Right lobe of liver (tissue), 6 donors: ENCODE measurements around the gene NUP93. TPM values are rescaled to one million over a fixed set of nuclear protein-coding genes. Genes with fewer than 3 reads are reported as not detected.

ENCODE experiments used
- ATAC-seq, 4 donors: fragments of 200-7000 bp; cut with Tn5 transposase; one replicate each; pipeline ENCODE4 v1.9.1; 2020; ENCODE audit warnings: mild to moderate bottlenecking in 4 of 4, moderate library complexity in 4 of 4
- DNase-seq, 3 donors: peaks; one replicate each; pipeline ENCODE4 v3.0.0-alpha.2; 2020
- H3K27ac ChIP-seq, 3 donors: fragments of 200-600 bp; one replicate each; pipeline ENCODE4 v1.8.0; 2022
- H3K27me3 ChIP-seq, 2 donors: fragments of 200-600 bp; one replicate each; pipeline ENCODE4 v1.8.0; 2022
- H3K36me3 ChIP-seq, 4 donors: fragments of 200-600 bp; sonication (generic) in 1 of 4; one replicate each; pipeline versions ENCODE4 v1.5.1 to v1.8.0; 2017 to 2022; ENCODE audit warnings: control low read depth in 1 of 4
- H3K4me1 ChIP-seq, 4 donors: fragments of 200-600 bp; sonication (generic) in 1 of 4; one replicate each; pipeline versions ENCODE4 v1.5.1 to v1.8.0; 2017 to 2022; ENCODE audit warnings: control low read depth in 1 of 4
- H3K4me3 ChIP-seq, 3 donors: fragments of 200-600 bp; one replicate each; pipeline ENCODE4 v1.8.0; 2022
- H3K9me3 ChIP-seq, 4 donors: fragments of 200-600 bp; sonication (generic) in 1 of 4; one replicate each; pipeline versions ENCODE4 v1.5.1 to v1.8.0; 2017 to 2022; ENCODE audit warnings: control low read depth in 1 of 4
- POLR2A ChIP-seq: fragments of 450-650 bp; IDR thresholded peaks from one replicate; pipeline ENCODE4 v1.6.1; 2017; ENCODE audit warnings: antibody characterized with exemption, mild to moderate bottlenecking
- WGBS: methylation state at CpG from one replicate; pipeline ENCODE4 v1.1.6; 2018; ENCODE audit warnings: low coverage, low lambda C conversion rate; ENCODE audit not compliant: insufficient coverage; ENCODE audit errors: missing lambda C conversion rate; 5-methylcytosine and 5-hydroxymethylcytosine counted together
- intact Hi-C, 2 donors: fragments of 100-400 bp; cut with DNase I; formaldehyde crosslinking; loops; one replicate each; pipeline versions ENCODE4 v1.11.2 to v1.14.1; 2022
- total RNA-seq, 6 experiments: library from RNA; depleted of rRNA in 2 of 6; stranded (reverse); fragments of >200 nt in 2 of 6; fragmentation: NEBNext Ultra II Directional in 3 of 6; extraction: Animal tissue kit (Norgen Biotek cat#: 25700) in 3 of 6; gene quantifications; one replicate each; pipeline versions ENCODE4 v1.1.0 to v1.2.4, GENCODE V29; 2016 to 2023
- TF ChIP-seq, protein P1 (sequence below), 4 donors: fragments of 200-600 bp in 3 of 4; fragments of 450-650 bp in 1 of 4; IDR thresholded peaks; one replicate each; pipeline versions ENCODE4 v1.5.1 to v1.8.0; 2016 to 2022; ENCODE audit warnings: antibody characterized with exemption in 4 of 4, mild to moderate bottlenecking in 2 of 4
- donor health status: DM: no; HTN: yes; CAD: no.
- donor health status: DM: no; HTN: no; CAD: no.
- donor health status: DM: no; HTN: no; CAD: no.
- donor health status: DM: no; HTN: yes; CAD: no.
- donor health status: DM: no; HTN: yes; CAD: no.

The NUP93 gene
- total RNA-seq, 6 experiments from 2014 or later, result 8.3 to 17.0 (median 12.8) TPM

- ATAC-seq (peak; percentile 5 to 25 (median 9)), DNase-seq (no peak)
- TF ChIP-seq POLR2A, result no peak
- TF ChIP-seq, protein P1, sequence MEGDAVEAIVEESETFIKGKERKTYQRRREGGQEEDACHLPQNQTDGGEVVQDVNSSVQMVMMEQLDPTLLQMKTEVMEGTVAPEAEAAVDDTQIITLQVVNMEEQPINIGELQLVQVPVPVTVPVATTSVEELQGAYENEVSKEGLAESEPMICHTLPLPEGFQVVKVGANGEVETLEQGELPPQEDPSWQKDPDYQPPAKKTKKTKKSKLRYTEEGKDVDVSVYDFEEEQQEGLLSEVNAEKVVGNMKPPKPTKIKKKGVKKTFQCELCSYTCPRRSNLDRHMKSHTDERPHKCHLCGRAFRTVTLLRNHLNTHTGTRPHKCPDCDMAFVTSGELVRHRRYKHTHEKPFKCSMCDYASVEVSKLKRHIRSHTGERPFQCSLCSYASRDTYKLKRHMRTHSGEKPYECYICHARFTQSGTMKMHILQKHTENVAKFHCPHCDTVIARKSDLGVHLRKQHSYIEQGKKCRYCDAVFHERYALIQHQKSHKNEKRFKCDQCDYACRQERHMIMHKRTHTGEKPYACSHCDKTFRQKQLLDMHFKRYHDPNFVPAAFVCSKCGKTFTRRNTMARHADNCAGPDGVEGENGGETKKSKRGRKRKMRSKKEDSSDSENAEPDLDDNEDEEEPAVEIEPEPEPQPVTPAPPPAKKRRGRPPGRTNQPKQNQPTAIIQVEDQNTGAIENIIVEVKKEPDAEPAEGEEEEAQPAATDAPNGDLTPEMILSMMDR (IDR thresholded peaks at IDR 0.05), result no peak
- Histone ChIP-seq H3K27me3 (no peaks in the 10 kb centered on the region), H3K36me3 (no peaks in the 10 kb centered on the region), H3K9me3 (no peaks in the 10 kb centered on the region), H3K27ac (peak overlapping the region; percentile 55 to 63 (median 61)), H3K4me3 (peak overlapping the region; percentile 90 to 91 (median 90)), H3K4me1 (peaks cover 0 to 16% (median 0%) of the 10 kb centered on the region in 4 donors)
- WGBS, result 44% methylated on average over 7 of the region's 8 CpGs
- intact Hi-C loops, result no loop called here
Observed at GRCh38 chr16:56728980-56729734, 772 bp upstream of the NUP93 start.

- Histone ChIP-seq H3K4me3 (no peak overlapping the region), H3K36me3 (no peaks in the 10 kb centered on the region), H3K9me3 (no peaks in the 10 kb centered on the region), H3K27me3 (no peaks in the 10 kb centered on the region), H3K4me1 (peaks cover 0 to 16% (median 0%) of the 10 kb centered on the region in 4 donors), H3K27ac (no peak overlapping the region)
- DNase-seq, result no peak
- no peak for TF ChIP-seq POLR2A
- TF ChIP-seq, protein P1 (IDR thresholded peaks at IDR 0.05), result no peak
- ATAC-seq, result no peak
- intact Hi-C loops, result no loop called here
- WGBS, result 100% methylated on average over 1 of the region's 2 CpGs
Observed at GRCh38 chr16:56732366-56732765, 2.4 kb downstream of the NUP93 start.

GRCh38 chr16:56732832-56733231, 2.9 kb downstream of the NUP93 start:
- Histone ChIP-seq H3K27me3 (no peaks in the 10 kb centered on the region), H3K36me3 (no peaks in the 10 kb centered on the region), H3K27ac (no peak overlapping the region), H3K9me3 (no peaks in the 10 kb centered on the region), H3K4me3 (no peak overlapping the region), H3K4me1 (peaks cover 0 to 16% (median 0%) of the 10 kb centered on the region in 4 donors)
- ATAC-seq (no peak), DNase-seq (no peak)
- no peak for TF ChIP-seq POLR2A
- TF ChIP-seq, protein P1 (IDR thresholded peaks at IDR 0.05), result no peak
- WGBS, result 100% methylated on average over 1 of the region's 1 CpG
- intact Hi-C loops, result no loop called here

DNA sequence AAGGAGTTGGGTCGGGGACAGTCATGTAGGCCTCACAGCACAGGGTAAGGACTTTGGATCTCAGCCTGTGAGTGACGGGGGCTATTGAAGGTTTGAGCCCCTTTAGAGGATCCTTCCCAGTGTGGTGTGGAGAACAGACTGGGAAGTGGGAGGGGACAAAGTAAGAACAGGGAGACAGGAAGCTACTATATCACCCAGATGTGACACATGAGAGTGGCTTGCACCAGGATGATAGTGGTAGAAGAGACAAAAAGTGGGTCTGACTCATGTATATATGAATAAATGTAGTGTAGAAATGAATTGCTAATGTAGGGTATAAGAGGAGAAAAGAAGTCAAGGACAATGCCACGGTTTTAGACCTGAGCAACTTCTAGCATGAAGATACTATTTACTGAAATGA, 4.5 kb downstream of the NUP93 start:
- WGBS, result 87% methylated on average over 3 of the region's 3 CpGs
- no peak for TF ChIP-seq POLR2A
- TF ChIP-seq, protein P1 (IDR thresholded peaks at IDR 0.05), result no peak
- intact Hi-C loops, result no loop called here

More for the DNA sequence above, 4.5 kb downstream of the NUP93 start:
- Histone ChIP-seq H3K9me3 (no peaks in the 10 kb centered on the region), H3K36me3 (no peaks in the 10 kb centered on the region), H3K27ac (no peak overlapping the region), H3K4me1 (peaks cover 0 to 9% (median 0%) of the 10 kb centered on the region in 4 donors), H3K4me3 (no peak overlapping the region), H3K27me3 (no peaks in the 10 kb centered on the region)
- no peak for DNase-seq
- no peak for ATAC-seq
